SHP77 treated with DMSO at 0.1 percent for 48 hours (cell line): ENCODE measurements around the gene SMU1.

Source experiments
- DNase-seq: peaks from one replicate; lab custom pipeline; 2025; lab: John Stamatoyannopoulos, UW

The SMU1 gene

DNA sequence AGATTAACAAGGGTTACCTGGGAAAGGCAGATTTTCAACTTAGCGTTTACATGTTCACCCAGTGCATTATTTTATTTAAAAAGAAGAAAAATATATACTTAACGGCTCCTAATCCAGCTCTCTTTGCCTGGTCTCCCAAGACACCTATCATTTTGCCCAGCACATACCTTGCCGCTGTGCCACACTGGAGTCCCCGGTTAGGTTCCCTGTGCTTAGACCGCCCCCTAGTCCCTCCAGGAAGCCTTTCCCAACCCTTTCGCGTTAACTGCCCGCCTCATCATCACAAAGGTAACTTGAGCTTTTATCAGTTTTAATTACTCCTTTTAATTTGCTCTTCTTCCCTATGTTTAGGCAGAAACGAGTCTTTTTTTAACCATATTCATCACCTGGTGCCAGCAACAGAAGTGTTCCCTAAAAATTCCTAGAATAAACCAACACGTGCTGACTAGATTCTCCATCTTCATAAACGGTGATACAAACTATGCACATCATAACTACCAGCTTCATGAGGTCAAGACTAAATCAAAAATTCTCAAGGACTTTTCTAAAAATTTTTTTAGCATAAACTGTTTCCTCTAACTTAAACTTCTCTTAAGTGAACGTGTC, 31.7 kb downstream of the SMU1 start:
- DNase-seq, result peak; percentile 47

- DNase-seq, result peak; percentile 34
These were observed 32.3 kb downstream of the SMU1 start for GRCh38 chr9:33044162-33044673.

DNA sequence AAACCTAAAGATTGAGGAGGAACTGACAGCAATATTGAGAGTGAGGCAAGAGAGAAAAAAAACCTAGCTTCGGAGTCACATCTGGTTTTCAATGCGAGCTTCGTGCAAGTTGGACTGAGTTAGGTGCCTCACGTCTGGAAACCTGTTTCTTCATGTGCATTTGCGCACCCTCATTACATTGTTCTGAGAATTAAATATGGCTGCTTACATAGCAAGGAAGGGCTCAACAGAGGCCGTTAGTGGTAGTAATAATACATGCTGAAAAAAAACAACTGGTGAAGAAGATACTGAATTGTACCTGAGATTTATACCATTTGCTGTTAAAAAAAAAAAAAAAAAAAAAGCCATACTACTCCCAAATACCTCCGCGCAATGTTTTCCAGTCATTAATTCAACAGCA, 32.8 kb downstream of the SMU1 start:
- DNase-seq, result peak; percentile 4

- DNase-seq, result no peak
These were observed 34.0 kb downstream of the SMU1 start for GRCh38 chr9:33042473-33042872.

- no peak for DNase-seq
These were observed 34.9 kb downstream of the SMU1 start for GRCh38 chr9:33041432-33042188.

- DNase-seq, result no peak
These were observed 35.6 kb downstream of the SMU1 start for GRCh38 chr9:33040792-33041431.

- DNase-seq, result no peak
These were observed 43.6 kb downstream of the SMU1 start for GRCh38 chr9:33032865-33033264.

- DNase-seq, result no peak
These were observed 44.2 kb downstream of the SMU1 start for GRCh38 chr9:33032292-33032691.

DNA sequence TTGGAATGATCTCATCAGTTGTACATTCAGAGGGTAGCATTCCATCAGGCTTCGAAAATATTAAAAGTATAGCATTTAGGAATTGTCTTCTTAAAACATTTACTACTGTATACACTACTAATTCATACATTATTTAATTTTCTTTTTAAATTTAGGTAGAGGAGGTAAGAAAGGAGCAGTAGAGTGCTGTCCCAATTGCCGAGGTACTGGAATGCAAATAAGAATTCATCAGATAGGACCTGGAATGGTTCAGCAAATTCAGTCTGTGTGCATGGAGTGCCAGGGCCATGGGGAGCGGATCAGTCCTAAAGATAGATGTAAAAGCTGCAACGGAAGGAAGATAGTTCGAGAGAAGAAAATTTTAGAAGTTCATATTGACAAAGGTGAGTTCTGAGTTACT, 46.2 kb downstream of the SMU1 start:
- no peak for DNase-seq

DNA sequence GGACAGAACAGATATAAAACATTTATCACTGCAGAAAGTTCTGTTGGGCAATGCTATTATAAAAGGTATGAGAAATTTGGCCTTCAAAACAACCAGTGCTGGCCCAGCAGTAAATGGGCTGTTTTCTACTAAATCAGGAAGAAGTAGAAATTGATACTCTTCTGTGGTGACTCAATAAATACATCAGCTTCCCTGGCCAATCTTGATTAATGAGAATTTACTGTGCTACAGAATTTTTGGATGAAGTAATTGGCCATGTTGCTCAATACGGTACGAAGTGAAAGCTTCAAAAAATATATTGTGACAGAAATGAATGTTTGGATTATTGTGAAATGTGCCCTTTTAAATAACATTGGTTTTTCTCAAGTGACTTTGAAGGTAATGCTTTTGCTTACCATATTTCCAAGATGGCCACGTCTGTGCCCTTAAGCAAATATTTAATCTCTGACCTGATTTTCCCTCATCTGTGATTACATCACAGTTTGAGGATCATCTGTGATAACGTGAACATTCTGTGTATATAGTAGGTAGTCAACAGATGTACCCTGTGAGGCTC, 47.2 kb downstream of the SMU1 start:
- no peak for DNase-seq

DNA sequence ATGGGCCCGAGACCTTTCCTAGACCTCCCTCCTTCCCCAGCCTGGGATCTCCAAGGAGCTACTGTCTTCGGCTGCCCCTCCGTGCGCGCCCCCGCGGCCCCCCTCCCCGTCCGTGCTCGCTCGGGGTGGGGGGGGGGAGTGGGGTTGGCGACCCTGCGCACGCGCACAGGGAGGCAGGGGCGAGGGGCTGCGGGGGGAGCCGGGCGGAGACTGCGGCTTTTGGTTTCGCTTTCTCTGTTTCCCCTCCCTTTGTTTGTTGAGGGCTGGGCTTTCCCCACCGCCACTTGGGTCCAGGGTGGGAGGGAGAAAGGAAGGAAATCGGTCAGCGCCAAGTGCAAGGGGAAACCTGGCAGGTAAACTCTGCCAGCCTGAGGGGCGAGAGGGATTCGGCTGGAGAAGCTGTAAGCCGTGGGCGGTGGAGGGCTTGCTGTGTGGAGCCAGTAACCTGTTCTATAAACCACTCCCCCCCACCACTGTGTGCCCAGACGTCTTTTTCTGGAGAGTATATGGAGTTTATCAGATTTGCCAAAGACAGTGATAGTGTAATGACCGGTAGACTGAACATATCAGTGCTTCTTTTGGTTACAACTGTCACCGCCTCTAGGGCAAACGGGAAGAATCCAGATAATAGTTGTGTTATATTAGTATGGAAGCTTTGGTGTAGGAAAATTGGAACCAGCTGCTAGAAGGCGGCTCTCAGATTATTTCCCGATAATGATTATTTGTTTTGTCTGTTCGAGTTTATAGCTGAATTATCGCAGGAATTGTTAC, 50.7 kb downstream of the SMU1 start:
- no peak for DNase-seq

DNA sequence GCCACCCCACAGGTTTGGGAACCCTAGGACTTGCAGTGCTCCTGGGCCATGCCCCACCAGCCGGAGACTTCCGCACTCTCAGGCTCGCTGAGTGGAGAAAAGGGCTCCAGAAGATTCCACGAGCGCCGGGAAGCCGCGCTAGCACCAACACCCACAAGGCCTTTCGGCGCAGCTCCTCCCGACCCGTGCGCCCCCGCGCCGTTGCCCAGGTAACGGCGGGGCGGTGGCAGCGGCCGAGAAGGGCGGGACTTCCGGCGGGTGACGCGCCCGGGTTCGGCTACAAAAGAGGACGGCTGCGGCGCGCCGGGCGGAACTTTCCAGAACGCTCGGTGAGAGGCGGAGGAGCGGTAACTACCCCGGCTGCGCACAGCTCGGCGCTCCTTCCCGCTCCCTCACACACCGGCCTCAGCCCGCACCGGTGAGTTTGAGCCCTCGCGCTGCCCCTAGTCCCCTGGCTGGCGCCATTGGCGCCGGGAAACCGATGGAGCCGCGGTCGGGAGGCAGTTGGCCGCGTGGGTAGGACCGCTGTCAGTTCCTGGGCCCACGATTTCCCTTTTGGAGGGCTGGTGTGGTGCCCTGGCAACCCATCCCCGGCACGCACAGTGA, 51.4 kb downstream of the SMU1 start, which contains the start of gene DNAJA1:
Gene DNAJA1 (plus strand): TSS at position 308 of the 606 bp plus-strand sequence. CDS start 1,212 bp downstream, outside the sequence.
- peak; percentile 34 for DNase-seq

GRCh38 chr9:33024126-33024965, 52.1 kb downstream of the SMU1 start:
- no peak for DNase-seq

DNA sequence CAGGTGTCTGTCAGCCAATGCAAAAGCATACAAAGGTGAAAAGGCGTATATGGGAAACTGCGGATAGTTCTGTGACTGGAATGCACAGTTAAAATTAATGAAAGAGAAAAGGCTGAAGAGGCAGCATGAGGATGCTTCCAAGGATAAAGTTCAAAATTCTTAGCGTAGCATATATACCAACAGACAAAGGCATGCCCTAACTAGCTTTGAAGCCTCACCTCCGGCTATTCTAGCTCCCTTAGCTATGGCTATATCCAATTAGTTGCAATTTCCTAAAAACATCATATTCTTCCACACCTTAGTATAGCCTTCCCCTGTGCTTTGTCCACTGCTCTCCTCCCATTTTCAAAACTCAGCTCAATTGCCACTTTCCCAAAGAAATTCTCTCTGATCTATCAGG, 52.8 kb downstream of the SMU1 start:
- no peak for DNase-seq

DNA sequence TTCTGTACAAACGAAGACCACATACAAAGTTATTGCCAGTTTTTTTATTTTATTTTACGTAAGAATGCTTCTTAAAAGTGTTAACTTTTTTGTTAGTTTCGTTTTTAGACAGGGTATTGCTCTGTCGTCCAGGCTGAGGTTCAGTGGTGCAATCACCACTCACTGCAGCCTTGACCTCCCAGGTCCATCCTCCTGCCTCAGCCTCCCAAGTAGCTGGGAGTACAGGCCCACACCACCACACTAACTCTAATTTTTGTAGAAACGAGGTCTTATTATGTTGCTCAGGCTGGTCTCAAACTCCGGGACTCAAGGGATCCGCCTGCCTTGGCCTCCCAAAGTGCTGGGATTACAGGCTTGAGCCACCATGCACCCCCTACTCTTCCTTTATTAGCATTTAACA, 53.7 kb downstream of the SMU1 start:
- no peak for DNase-seq

- DNase-seq, result no peak
These were observed 54.2 kb downstream of the SMU1 start for GRCh38 chr9:33022303-33022702.

GRCh38 chr9:33019797-33020196, 56.7 kb downstream of the SMU1 start:
- DNase-seq, result no peak

DNA sequence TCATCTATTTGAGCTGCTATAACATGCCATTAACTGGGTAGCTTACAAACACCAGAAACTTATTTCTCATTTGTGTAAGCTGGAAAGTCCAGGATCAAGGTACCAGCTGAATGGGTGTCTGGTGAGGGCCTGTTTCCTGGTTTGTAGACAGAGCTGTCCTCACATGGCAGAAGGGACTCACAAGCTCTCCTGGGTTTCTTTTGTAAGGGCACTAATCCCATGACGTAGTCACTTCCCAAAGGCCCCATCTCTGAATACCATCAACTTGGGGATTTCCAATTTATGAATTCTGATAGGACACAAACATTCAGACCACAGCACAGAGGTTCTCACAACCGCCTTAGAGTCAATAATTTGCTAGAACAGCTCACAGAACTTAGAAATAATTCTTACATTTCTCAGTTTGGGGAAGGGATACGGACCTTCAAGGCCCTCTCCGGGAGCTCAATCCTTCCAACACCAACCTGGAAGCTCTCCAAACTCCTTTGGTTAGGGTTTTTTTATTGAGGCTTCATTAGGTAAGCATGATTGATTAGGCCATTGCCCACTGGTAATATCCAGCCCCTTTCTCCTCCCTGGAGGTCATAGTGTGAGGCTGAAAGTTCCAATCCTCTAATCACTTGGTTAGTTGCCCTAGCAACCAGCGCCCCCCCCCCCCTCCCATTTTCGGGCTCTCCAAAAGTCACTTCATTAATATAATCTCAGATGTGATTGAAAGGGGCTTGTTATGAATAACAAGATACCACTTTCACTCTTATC, 59.0 kb downstream of the SMU1 start:
- no peak for DNase-seq

- no peak for DNase-seq
These were observed 61.8 kb downstream of the SMU1 start for GRCh38 chr9:33014665-33015014.
